ENCODE data around the gene EIPR1.
"Not testable (repeated sequence)": the region's sequence is repeated elsewhere in the genome, so short reads cannot be mapped to it uniquely, and the experiment has no call there.

EIPR1 gene

DNA sequence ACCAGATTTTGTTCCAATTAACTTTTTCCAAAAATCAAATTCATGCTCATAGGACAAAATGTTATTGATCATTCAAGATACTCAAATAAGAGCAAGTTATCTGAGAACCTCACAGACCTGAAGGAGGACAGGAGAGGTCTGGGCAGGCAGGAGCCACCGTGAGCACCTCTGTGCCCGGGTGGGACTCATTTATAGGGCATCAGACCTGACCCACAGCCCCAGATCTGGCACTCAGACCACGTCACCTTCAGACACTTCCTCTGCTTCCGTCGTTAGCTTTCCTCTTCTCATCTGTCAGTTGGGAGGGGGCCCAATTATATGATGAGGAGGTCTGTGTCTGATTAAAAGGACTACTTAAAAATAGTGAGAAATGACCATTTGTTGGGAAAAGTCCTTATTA lies 169.4 kb downstream of the EIPR1 start:
- DNase-seq: no peak

DNA sequence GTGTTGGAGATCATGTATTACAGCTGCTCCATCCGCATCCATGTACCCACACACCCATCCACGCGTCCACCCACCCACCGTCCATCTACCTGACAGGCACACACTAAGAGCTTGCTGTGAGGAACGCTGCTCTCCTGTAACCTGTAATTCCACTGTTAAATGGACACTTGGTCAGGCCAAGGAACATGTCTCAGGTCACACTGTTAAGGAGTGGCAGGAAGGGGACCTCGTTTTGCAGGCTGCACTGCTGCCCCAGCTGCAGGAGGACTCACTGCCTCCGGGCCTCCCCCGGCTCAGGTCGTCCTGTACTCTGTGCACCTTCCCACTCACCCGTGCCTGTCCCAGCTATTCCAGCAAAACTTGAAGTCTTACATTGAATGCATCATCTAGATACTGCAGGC lies 170.5 kb downstream of the EIPR1 start:
- DNase-seq: no peak

DNA sequence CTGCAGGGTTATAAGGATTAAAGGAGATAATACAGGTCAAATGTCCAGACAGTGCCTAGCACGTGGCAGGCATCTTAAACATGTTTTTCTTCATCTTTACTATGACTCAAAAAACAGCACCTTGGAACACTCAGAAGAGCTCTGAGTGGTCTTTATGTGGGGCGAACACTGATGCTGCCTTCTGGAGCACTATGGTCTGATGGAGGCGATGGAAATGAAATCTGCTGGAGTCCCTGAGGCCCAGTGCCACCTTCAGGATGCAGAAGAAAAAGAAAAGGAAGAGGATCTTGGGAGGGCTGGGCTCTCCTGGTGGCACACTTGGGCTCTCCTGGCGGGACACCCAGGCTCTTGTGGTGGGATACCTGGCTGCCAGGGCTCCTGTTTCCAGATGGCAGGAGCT lies 171.8 kb downstream of the EIPR1 start:
- no peak for DNase-seq

DNA sequence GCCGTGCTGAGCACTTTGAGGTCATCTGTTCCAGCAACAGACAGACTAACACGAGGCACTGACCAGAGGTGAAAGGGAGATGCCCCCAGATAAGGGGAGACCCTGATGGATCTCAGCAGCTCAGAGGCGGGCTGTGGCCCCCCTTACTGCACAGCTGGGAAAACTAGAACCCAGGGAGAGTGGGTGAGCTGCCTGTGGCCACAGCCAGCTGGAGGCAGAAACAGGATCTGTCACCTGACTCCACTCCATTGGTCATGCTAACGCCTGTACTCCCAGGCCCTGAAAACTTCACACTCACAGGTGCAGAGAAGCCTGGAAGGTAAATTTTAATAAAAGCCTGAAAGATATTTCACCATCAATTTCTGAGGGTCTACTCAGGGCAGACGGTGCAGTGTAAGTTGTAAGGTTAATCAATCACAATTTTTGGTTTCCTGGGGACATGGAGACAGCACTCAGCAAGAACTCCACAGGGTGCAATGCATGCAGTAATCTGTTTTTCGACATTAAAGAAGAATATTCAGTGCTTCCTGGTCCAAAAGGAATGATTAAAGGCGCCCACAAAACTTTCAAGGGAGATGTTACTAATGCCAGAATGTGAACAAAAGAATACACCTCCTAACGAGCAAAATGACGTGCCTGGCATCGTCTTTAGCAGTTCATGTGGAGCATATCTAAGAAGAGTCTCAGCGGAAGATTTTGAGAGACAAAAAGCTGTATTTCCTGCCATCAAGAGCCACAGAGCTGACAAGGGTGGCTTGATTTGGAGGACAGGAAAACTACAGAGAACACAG lies 173.4 kb downstream of the EIPR1 start:
- peak in 1 of 2 experiments; percentile 14 for DNase-seq

DNA sequence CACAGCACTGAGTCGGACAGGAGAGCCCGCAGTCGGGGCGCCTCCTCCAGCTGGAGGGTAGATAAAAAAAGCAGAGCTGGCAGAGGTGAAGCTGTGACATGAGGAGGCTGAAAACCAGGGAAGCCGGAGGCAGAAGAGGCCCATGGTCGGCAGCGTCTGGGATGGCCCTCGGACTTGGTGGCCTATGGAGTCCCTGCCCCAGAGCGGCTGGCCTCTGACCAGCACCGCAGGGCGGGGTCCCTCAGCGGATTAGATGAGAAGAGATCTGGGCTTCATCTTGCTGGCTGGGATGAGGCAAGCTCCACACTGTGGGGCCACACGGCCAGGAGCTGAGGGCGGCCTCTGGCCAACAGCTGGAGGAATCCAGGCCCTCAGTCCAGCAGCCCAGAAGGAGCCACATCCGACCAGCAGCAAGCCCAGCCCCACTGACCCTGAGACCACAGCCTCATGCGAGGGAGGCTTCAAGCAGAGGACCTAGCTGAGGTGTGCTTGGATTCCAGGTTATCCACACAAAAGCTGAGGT lies 174.1 kb downstream of the EIPR1 start:
- DNase-seq: no peak

DNA sequence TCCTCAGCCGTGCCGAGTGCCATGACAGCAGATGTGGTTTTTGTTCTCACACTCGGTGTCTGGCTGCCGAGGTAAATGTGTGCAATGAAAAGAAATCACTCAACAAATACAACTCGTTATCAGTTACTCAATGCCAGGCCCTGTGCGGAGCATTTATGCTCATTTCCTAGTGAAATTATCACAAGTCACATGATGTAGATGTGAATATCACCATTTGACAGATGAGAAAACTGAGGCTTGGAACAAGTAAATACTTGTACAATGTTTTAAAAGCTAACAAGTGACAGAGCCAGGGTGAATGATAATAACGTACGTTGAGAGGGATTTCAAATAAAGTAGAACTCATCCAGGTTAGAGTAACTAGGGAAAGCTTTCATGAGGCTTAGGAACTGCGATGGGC lies 174.7 kb downstream of the EIPR1 start:
- no peak for DNase-seq

DNA sequence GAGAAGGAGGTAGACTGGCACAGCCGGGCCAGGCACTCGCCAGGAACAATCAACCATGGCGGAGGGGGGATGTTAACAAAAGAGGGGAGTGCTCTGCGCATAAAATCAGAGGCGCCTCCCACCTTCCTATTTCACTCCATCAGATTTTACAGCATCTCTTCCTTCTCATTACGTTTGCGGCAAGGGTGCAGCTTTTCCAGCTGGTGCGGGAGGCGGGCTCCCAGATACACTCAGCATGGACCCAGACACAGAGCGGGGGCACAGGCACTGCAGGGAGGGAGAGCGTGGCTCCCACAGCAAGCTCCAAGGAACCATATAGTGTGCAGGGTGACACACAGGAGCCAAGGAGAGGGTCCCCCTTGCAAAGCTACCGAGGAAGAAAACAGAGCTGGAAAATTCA lies 176.3 kb downstream of the EIPR1 start:
- DNase-seq: no peak

DNA sequence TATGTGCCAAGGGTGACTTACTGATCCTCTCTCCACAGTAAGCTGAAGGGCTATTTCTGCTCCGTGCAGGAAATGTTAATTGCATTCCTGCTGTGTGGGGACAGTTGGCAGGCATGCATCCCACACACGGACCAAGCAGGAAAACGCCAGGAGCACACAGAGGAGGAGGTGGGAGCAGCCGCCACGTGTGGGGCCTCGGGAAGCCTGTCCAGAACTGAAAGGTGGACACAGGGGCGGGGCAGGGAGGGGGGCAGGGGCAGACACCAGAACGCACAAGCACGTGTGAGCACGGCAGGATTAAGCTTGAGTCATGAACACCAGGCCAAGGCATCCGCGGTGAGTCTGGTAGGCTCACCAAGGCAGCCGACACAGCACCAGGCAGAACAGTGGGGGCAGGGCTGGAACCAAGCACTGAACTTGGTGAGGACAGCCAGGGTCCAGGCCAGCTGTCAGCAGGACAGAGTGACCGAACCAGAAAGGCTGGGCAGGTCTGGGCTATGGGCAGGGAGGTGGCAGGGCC lies 177.1 kb downstream of the EIPR1 start:
- DNase-seq: no peak

DNA sequence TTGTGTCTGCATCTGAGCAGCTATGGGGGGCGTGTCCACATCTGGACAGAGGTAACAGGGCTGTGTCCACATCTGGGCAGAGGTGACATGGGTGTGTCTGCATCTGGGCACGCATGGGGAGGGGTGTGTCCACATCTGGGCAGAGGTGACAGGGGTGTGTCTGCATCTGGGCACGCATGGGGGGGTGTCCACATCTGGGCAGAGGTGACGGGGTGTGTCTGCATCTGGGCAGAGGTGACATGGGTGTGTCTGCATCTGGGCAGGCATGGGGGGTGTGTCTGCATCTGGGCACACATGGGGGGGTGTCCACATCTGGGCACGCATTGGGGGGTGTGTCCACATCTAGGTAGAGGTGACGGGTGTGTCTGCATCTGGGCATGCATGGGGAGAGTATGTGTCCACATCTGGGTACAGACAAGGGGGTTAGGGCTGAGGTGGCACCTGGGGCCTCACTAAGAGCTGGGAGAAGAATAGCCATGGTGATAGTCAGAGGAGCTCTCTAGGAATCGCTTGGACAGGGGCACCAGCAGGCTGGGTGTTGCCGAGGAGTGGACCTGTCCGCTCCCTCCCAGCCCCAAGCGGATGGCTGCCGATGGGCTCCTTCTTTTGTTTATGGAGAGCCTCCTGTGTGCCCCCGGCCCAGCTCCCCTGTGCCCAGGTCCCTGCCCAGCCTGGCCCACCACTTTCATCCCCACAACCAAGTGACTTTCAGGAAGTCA lies 177.8 kb downstream of the EIPR1 start:
- no peak for DNase-seq

DNA sequence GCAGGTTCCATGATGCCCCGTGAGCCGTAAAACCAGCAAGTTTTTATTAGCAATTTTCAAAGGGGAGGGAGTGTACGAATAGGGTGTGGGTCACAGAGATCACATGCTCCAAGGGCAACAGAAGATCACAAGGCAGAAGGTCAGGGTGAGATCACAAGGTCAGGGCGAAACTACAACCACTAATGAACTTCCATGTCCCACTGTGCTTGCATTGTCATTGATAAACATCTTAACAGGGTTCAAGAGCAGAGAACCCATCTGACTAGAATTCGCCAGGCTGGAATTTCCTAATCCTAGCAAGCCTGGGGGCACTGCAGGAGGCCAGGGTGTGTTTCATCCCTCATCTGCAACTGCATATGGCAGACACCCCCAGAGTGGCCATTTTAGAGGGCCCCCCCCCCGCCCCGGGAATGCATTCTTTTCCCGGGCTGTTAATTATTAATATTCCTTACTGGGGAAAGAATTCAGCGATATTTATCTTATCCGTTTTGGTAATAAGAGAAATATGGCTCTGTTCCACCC lies 178.9 kb downstream of the EIPR1 start:
- DNase-seq: not testable (repeated sequence)

DNA sequence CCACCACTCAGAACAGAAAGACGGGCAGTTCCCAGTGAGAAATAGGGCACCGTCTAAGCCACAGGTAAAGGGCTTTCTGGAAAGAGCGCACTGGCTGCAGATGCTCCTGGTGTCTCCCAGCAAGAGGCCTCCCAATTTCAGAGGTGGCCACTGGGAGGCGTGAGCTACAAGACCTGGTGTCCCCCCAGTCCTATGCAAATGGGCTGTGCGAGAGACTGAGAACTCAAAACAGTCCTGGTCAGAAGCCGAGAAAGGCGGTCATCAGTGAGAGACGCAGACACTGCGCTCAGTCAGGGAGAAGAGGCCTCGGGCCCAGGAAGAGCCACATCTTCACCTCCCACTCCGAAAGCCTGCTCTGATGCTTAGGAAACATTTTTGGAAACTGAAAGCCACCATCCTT lies 179.5 kb downstream of the EIPR1 start:
- DNase-seq: peak in 1 of 2 experiments; percentile 15

DNA sequence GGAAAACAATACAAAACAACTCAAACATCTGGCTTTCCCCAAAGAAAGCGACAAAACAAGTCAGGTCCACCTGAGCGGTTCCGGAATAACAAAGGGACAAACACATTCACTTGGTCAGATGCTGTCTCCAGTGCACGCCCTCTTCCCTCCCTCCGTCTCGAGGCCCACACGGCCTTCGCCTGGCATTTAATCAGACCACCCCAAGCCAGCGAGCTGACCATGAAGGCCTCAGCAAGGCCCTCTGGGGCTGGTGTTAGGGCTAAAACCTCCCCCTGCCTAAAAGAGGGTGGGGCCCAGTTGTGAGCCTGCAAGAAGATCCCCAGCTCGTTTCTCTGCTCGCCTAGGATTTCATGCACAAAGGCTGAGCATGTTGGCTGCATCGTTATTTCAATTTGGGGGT lies 180.3 kb downstream of the EIPR1 start:
- no peak for DNase-seq

DNA sequence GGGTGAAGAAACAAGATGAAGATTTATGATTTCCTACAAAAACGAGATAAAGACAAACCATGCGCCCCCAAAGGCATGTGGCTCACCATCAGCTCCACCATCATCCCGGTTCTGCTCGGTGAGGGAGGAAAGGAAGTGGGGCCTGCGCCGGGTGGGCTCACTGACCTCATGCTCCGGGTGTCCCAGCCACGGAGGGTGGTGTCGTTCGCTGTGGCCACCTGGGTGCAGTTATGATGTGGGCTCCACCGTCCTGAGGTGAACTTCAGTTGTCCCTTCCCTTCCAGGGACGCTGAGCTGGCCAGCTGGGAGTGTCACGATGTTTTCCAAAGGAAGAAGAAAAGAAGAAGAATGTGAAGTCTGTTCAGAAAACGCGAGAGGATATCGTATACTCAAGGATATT lies 180.9 kb downstream of the EIPR1 start:
- no peak for DNase-seq

DNA sequence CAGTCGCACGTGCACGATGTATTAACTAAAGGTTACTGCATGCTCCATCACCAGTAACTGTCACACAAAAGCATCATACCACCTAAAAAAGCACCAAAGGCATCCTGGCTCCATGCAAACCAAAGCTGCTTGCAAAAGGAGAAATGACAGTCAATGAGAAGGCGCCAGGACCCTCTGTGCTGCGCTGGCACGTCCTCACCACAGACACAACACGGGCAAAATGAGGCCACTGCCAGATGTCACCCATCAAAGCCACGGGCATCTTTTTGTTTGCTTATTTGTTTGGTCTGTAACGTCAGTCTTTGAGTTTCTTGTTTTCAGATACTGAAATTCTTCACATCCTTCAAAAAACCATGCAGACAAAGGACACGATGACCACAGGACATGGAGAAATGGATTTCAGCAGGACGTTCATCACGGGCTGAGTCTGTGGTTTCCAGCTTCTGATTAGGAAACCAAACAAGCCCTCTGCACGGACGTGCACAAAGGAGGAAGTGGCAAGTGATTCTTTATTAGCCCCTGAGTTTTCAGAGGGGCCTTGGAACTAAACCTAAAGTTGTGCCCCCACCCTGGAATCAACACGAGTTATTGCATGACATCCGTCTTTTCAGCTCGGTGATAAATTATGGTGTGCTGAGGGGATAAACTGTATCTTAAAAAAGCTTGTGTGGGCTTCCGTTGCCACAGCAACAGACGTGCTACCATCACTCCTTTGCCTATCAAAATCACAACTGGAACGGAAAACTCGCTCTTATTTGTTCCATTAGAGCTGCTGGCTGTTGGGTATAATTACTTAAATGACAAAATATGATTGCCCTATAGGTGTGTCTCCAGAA lies 181.8 kb downstream of the EIPR1 start:
- no peak for DNase-seq

DNA sequence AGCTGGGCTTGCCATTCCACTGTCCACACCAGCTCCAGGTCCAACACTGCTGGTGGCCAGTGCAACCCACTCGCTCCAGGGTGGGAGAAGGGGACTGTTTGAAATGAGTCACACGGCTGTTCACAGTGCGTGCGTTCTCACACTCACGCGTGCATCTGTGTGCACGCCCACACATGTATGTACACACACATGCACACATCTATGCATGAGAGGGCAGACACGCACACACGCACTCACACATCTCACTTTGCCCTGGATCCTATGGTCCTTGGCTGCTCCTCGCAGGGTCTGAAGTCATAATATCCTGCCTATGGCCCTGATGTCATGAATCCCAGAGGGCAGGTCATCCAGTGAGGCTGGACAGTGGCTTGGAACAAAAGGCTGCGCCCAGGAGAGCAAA lies 182.8 kb downstream of the EIPR1 start:
- DNase-seq: no peak

DNA sequence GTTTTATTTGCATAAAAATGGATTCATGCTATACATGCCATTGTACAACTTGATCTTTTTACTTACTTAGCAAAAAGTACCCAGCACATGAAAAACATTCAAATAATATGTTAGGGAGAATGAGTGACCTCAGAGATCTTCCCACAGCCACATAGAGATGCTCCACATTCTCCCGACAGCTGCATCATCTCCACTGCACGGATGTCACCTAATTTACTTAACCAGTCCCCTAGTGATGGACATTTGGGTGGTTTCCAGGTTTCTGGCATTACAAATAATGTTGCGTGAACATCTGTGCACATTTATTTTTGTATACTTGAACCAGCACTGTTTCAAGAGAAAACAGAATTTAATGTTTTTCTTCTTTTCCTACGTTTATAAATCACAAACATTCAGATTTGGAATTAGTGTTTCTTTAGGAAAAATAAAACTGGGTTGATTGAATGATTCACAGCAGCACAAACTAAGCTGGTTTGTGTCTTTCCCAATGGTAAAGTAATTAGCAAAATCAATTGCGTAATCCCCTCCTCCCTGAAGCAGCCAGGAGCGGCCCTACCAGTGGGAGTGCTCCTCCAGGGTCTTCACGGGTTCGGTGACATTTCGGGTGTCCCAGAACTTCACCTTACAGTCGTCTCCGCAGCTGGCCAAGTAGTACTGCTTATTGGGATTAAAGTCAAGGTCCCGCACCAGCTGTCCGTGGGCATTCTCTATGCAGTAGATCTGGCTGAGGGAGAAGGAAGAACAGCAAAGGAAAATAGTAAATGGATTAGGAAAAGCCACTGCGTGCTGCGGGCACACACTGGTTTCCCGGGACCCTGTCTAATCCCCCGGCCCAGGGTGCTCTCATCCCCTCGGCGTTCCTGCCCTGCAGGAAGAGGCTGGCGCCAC lies 183.9 kb downstream of the EIPR1 start:
- no peak for DNase-seq

DNA sequence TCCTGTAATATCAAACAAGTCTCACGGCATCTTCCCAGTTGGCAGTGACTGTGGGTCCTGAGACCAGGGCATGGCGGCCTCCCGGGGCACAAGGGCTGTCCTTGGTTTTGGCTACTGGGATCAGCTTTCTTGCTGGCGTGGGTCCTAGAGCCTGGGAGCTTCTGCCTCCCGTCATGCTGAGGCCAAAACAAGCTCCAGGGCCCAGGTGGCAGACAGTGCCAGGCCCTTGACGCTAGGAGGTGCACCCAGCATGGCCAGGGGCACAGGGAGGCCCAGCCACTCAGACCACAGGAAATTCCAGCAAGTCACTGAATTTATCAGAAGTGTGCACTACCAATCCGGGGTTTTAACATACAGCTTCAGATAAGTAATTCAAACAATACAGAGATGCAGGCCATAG lies 184.7 kb downstream of the EIPR1 start:
- DNase-seq: no peak

DNA sequence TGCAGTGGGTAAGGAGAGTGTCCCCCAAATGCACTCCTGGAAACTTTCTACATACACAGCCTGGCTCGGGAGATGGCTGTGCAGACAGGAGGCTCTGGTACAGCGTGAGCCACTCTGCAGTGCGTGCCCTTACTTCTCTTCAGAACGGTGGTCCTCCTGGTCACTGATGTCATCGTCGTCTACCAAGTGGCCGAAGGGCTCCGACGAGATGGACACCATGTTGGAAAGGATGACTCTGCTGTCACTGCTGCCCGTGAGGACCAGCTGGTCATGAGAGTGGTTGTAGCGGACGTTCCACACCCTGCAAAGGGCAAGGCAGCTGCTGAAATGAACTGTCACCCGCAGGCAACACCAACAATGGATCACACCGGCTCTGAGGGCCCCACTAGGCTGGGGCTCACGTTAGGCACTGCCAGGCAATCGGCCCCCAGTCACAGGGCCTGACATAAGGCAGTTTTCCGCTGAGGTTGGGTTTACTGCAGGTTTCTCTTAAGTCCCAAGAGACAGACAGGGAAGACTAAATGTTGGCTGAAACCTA lies 185.3 kb downstream of the EIPR1 start:
- no peak for DNase-seq

DNA sequence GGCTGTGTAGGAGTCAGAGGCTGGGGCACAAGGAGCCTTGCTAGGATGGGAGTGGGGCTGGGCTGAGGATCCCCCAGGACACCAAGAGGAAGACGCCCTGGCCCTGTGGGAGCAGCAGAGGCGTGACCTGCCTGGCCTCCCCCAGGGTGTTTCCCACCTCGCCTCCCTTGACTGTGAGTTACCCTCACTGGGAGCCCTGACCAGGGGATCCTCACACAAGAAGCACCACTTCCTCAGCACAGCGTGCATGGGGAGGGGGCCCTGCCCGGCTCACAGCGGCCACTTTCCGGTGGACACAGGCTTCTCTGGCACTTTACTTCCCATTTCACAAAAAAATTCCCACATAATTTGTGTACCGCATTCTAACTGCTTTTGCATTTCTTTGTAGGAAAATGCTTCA lies 187.7 kb downstream of the EIPR1 start:
- no peak for DNase-seq

DNA sequence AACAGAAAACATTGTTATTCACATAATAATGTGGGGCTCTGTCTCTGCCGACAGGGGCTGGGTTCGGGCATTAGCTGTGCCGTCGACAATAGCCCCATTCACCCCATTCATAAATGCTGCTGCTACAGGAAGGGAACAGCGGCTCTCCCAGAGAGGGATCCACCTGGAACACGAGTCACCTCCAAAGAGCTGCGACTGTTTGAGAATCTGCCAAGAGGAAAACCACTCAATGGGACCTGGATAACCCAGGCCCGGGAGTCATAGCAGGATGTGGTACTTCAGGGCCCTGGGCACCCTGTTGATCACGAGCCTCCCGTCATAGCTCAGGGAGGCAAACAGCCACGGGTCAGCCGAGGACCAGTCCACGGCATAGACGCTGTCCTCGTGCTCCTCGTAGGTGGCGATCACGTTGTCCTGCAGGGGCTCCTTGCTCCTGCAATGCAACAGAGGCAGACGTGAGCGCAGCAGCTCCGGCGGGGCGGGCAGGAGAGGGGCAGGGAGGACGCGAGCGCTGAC lies 188.5 kb downstream of the EIPR1 start:
- DNase-seq: no peak

DNA sequence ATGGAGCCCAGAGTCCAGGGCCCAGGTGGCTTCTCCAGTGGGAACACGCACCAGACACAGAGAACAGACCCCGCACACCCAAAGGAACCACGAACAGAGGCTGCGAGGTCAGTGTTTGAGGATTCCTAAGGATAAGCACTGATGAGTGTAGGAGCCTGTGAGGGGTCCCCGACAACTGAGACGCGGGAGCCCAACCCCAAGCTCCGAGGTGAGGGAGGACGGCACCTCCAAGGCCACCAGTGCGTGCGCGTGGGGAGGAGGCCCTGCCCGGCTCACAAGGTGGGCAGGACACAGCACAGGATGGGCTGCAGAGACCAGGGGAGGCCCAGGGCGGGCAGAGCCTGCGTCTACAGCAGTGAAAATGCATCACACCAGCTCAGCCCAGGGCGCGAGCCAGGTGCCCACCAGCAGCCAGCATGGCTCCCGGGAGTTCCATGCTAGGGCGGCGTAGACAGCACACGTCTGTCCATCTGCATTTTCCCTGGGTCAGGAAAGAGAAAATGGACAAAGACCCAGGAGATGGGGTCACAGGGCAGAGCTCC lies 189.1 kb downstream of the EIPR1 start:
- no peak for DNase-seq
